Vagina (tissue), 2 donors: ENCODE data around the gene ALDH3B1.

ENCODE experiments used
- POLR2A ChIP-seq, 2 donors: fragments of 450-650 bp; IDR thresholded peaks; one replicate each; pipeline ENCODE4 v1.6.1; 2017; ENCODE audit warnings: antibody characterized with exemption in 2 of 2, mild to moderate bottlenecking in 2 of 2, moderate library complexity in 2 of 2
- POLR2AphosphoS5 ChIP-seq, 2 donors: sonication (generic); formaldehyde crosslinking; IDR thresholded peaks; one replicate each; pipeline ENCODE4 v1.9.0; 2017; ENCODE audit warnings: antibody characterized with exemption in 2 of 2, mild to moderate bottlenecking in 2 of 2, low read depth in 1 of 2; ENCODE audit not compliant: insufficient read depth in 1 of 2
- TF ChIP-seq, protein P1 (sequence below), 3 experiments: fragments of 450-650 bp in 2 of 3; fragments of 200-600 bp in 1 of 3; sonication (generic) in 1 of 3; IDR thresholded peaks; one replicate each; pipeline ENCODE4 v1.5.1; 2017 to 2019; ENCODE audit warnings: antibody characterized with exemption in 3 of 3, mild to moderate bottlenecking in 2 of 3, moderate library complexity in 2 of 3

DNA sequence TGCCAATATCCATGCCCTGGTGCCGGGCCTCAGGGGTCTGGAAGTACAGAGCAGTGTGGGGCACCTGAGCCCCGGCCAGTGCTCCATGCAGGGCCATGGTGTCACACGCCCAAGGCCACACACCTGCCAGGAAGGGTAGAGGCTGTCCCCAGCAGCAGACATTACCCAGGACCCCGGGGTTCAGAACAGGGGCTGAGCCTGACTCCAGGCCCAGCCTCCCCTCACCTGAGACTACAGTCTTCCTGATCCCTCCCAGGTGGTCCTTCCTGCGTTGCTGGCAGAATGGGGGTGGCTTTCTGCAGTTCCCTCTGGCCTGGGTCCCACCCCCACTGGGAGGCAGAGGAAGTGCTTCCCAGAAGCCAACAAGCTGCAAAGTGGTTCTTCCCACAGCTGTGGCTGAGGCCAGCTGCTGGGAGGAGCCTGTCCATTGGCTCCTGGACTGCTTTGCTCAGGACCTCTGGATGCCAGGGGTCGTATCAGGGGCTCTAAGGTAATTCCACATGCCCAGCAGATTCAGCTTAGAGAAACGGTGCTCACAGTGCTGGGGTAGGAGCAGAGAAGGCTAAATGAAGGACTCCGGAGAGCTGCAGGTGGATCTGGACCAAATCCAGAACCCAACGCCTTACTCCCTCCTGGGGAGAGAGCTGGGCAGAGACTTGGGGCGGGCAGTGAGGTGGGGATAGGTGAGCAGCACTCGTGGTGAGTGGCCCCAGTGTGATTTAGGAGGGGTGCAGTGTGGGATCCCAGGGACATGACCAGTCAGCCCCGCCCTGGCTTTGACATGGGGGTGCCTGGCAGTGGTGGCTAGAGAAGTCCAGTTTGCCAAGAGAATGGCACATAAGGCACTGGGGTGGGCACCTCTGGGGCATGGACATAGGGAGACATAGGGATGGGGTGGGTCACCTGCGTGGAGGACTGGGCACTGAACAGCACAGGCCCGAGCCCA is 41.3 kb downstream of the ALDH3B1 start:
- TF ChIP-seq, protein P1, sequence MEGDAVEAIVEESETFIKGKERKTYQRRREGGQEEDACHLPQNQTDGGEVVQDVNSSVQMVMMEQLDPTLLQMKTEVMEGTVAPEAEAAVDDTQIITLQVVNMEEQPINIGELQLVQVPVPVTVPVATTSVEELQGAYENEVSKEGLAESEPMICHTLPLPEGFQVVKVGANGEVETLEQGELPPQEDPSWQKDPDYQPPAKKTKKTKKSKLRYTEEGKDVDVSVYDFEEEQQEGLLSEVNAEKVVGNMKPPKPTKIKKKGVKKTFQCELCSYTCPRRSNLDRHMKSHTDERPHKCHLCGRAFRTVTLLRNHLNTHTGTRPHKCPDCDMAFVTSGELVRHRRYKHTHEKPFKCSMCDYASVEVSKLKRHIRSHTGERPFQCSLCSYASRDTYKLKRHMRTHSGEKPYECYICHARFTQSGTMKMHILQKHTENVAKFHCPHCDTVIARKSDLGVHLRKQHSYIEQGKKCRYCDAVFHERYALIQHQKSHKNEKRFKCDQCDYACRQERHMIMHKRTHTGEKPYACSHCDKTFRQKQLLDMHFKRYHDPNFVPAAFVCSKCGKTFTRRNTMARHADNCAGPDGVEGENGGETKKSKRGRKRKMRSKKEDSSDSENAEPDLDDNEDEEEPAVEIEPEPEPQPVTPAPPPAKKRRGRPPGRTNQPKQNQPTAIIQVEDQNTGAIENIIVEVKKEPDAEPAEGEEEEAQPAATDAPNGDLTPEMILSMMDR (IDR thresholded peaks at IDR 0.05), result no peak
- no peak for TF ChIP-seq POLR2A (IDR thresholded peaks at IDR 0.05)
- TF ChIP-seq POLR2AphosphoS5 (IDR thresholded peaks at IDR 0.05; ENCODE audit: insufficient read depth in 1 of 2, low read depth in 1 of 2), result no peak
